A549 (cell line): ENCODE measurements around the gene YTHDC2. TPM values are rescaled to one million over a fixed set of nuclear protein-coding genes. Genes with fewer than 3 reads are reported as not detected.

Experiments used
- ATAC-seq, 2 experiments: fragments of 200-7000 bp in 1 of 2; fragments of >200 bp in 1 of 2; cut with Nextera tagmentation in 1 of 2; cut with Tn5 transposase in 1 of 2; 3 replicates each; pipeline versions ENCODE4 v1.8.0 to v1.9.1; 2018 to 2020; ENCODE audit warnings: mild to moderate bottlenecking in 1 of 2, moderate library complexity in 1 of 2
- CTCF ChIA-PET: fragments of 300-600 bp; sonication (Branson Sonifier 250); formaldehyde crosslinking; extraction: SDS; loops from one replicate; lab custom pipeline; 2021; ENCODE audit warnings: antibody characterized with exemption, inconsistent platforms; lab: Yijun Ruan, JAX
- POLR2A ChIA-PET: fragments of 350-600 bp; formaldehyde crosslinking; extraction: SDS; loops from one replicate; lab custom pipeline; 2021; ENCODE audit warnings: antibody characterized with exemption, inconsistent platforms; lab: Yijun Ruan, JAX
- DNase-seq, 2 experiments: peaks; one replicate each; pipeline versions ENCODE4 v3.0.0 to v3.0.0-alpha.2; 2011 to 2016; ENCODE audit warnings: low read depth in 1 of 2, low spot score in 1 of 2
- FAIRE-seq: peaks from 2 replicates; lab custom pipeline; 2011; peaks lifted over from hg19 to GRCh38; lab: Jason Lieb, UNC
- H3K27ac ChIP-seq, 2 experiments: fragments of >200 bp; sonication (Bioruptor Twin); formaldehyde crosslinking; 3 replicates each; pipeline ENCODE4 v1.5.1; 2016 to 2017
- H3K4me1 ChIP-seq: fragments of >200 bp; sonication (Bioruptor Twin); formaldehyde crosslinking; 3 replicates; pipeline ENCODE4 v1.6.1; 2016
- H3K4me2 ChIP-seq: fragments of >200 bp; sonication (Bioruptor Twin); formaldehyde crosslinking; 3 replicates; pipeline ENCODE4 v1.6.1; 2016
- H3K4me3 ChIP-seq: fragments of >200 bp; sonication (Bioruptor Twin); formaldehyde crosslinking; 3 replicates; pipeline ENCODE4 v1.5.1; 2016
- H3K9me3 ChIP-seq: fragments of >200 bp; sonication (Bioruptor Twin); formaldehyde crosslinking; 3 replicates; pipeline ENCODE4 v1.6.1; 2016
- CEBPB ChIP-seq, 2 experiments: fragments of >200 bp in 1 of 2; sonication (Bioruptor Twin) in 1 of 2; formaldehyde crosslinking in 1 of 2; IDR thresholded peaks; 2 replicates each; pipeline ENCODE4 v1.6.1; 2012 to 2016
- EP300 ChIP-seq, 2 experiments: fragments of >200 bp; sonication (Bioruptor Twin); formaldehyde crosslinking; IDR thresholded peaks; 2 replicates in 1 of 2; 3 replicates in 1 of 2; pipeline ENCODE4 v1.6.1; 2016 to 2017
- FOSL2 ChIP-seq, 2 experiments: fragments of 450-650 bp in 1 of 2; fragments of >200 bp in 1 of 2; sonication (Bioruptor Twin) in 1 of 2; formaldehyde crosslinking; IDR thresholded peaks; 2 replicates each; pipeline versions ENCODE4 v1.5.0 to v1.6.1; 2016 to 2020; ENCODE audit warnings: mild to moderate bottlenecking in 1 of 2, moderate library complexity in 1 of 2
- FOXS1 ChIP-seq: fragments of 250-450 bp; sonication (Bioruptor Pico); IDR thresholded peaks from 2 replicates; pipeline ENCODE4 v1.5.0; 2020; ENCODE audit warnings: mild to moderate bottlenecking, moderate library complexity
- HEYL ChIP-seq: fragments of 250-450 bp; sonication (Bioruptor Pico); IDR thresholded peaks from 2 replicates; pipeline ENCODE4 v1.8.0; 2021; ENCODE audit warnings: mild to moderate bottlenecking, moderate library complexity
- KDM1A ChIP-seq: fragments of 200-600 bp; sonication (generic); IDR thresholded peaks from 2 replicates; pipeline ENCODE4 v1.6.1; 2016; ENCODE audit warnings: low read depth, mild to moderate bottlenecking
- MAFK ChIP-seq: fragments of 450-650 bp; IDR thresholded peaks from 2 replicates; pipeline ENCODE4 v1.6.1; 2014; ENCODE audit not compliant: partially characterized antibody
- MAZ ChIP-seq: fragments of 150-350 bp; IDR thresholded peaks from 2 replicates; pipeline ENCODE4 v1.6.1; 2014; ENCODE audit warnings: antibody characterized with exemption, low read depth, low read length, borderline replicate concordance
- NPAS2 ChIP-seq: fragments of 250-450 bp; sonication (Bioruptor Pico); IDR thresholded peaks from 2 replicates; pipeline ENCODE4 v1.8.0; 2022; ENCODE audit warnings: mild to moderate bottlenecking, moderate library complexity, borderline replicate concordance
- NR3C1 ChIP-seq: fragments of >200 bp; sonication (Bioruptor Twin); formaldehyde crosslinking; IDR thresholded peaks from 3 replicates; pipeline ENCODE4 v1.6.1; 2017
- PHF8 ChIP-seq: fragments of 200-600 bp; sonication (generic); IDR thresholded peaks from 2 replicates; pipeline ENCODE4 v1.6.1; 2016; ENCODE audit warnings: low read depth, mild to moderate bottlenecking, antibody characterized with exemption, moderate library complexity, borderline replicate concordance
- SREBF2 ChIP-seq: fragments of 450-650 bp; IDR thresholded peaks from 2 replicates; pipeline ENCODE4 v1.6.1; 2014; ENCODE audit warnings: mild to moderate bottlenecking, moderate library complexity
- TP53 ChIP-seq: fragments of 250-450 bp; sonication (Bioruptor Pico); IDR thresholded peaks from 2 replicates; pipeline ENCODE4 v1.5.0; 2021; ENCODE audit warnings: mild to moderate bottlenecking, moderate library complexity
- ZC3H11A ChIP-seq: fragments of 450-650 bp; IDR thresholded peaks from 2 replicates; pipeline ENCODE4 v1.6.1; 2014; ENCODE audit warnings: antibody characterized with exemption, mild to moderate bottlenecking
- ZNF302 ChIP-seq: fragments of 250-450 bp; sonication (Bioruptor Pico); IDR thresholded peaks from 2 replicates; pipeline ENCODE4 v1.9.0; 2021; ENCODE audit warnings: inconsistent platforms, mild to moderate bottlenecking, moderate library complexity
- ZSCAN20 ChIP-seq: fragments of 250-450 bp; sonication (Bioruptor Pico); IDR thresholded peaks from 2 replicates; pipeline ENCODE4 v1.8.0; 2022; ENCODE audit warnings: mild to moderate bottlenecking, moderate library complexity
- WGBS: methylation state at CpG from one replicate; pipeline ENCODE4 v1.1.6; 2017; ENCODE audit errors: missing lambda C conversion rate; 5-methylcytosine and 5-hydroxymethylcytosine counted together
- polyA plus RNA-seq, 4 experiments: library from polyadenylated mRNA; depleted of rRNA in 3 of 4; stranded (reverse); fragments of >200 nt; fragmentation: RNase III in 1 of 4; extraction: RNeasy Plus Mini Kit Qiagen cat#74134 plus additional on column Dnase treatment in 1 of 4; gene quantifications; 2 replicates in 3 of 4; 3 replicates in 1 of 4; pipeline ENCODE4 v1.2.3, GENCODE V29; 2011 to 2017
- TF ChIP-seq, protein P1 (sequence below): fragments of >200 bp; sonication (Bioruptor Twin); formaldehyde crosslinking; IDR thresholded peaks from 3 replicates; pipeline ENCODE4 v1.6.1; 2016
- TF ChIP-seq, protein P2 (sequence below): fragments of 250-450 bp; sonication (Bioruptor Pico); IDR thresholded peaks from 2 replicates; pipeline ENCODE4 v1.5.0; 2020; ENCODE audit warnings: low read depth, mild to moderate bottlenecking, moderate library complexity
- TF ChIP-seq, protein P3 (sequence below): fragments of >200 bp; sonication (Bioruptor Twin); formaldehyde crosslinking; IDR thresholded peaks from 2 replicates; pipeline ENCODE4 v1.6.1; 2016
- TF ChIP-seq, protein P4 (sequence below): IDR thresholded peaks from 2 replicates; pipeline ENCODE4 v1.6.1; 2012; ENCODE audit warnings: low read depth, borderline replicate concordance
- TF ChIP-seq, protein P5 (sequence below): fragments of 250-450 bp; sonication (Bioruptor Pico); IDR thresholded peaks from 2 replicates; pipeline ENCODE4 v1.5.0; 2021; ENCODE audit warnings: mild to moderate bottlenecking, moderate library complexity, borderline replicate concordance
- TF ChIP-seq, protein P6 (sequence below): fragments of 150-350 bp; IDR thresholded peaks from 2 replicates; pipeline ENCODE4 v1.6.1; 2014; ENCODE audit warnings: low read depth, mild to moderate bottlenecking, low read length

YTHDC2 gene
- polyA plus RNA-seq, 2 of the 4 experiments (the other 2 are of a cell fraction): 16.4 to 19.0 TPM

DNA sequence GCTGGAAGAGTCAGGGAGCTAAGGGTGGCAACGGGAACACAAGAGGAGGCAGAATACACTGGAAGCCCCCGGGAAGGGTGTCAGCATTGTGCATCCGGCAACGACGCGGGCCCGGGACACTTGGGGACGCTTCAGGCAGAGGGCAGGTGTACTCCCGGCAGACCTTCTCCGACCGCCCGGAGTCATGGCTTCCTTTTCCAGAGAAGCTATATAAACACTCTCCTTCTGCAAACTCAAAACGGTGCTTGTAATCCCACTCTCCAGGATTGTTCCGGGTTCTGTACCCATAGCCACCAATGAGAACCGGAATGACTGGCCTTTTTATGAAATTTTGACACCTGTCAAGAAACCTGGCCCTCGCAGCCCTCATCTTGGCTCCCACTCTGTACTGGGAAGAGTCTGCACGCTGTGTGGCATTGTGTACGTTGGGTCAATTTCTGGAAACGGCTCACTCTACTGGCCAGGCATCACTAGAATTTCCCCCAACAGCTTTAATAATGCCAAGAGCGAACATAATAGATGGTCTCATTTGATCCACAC is 24.8 kb upstream of the YTHDC2 start (continued):
- TF ChIP-seq, protein P1, sequence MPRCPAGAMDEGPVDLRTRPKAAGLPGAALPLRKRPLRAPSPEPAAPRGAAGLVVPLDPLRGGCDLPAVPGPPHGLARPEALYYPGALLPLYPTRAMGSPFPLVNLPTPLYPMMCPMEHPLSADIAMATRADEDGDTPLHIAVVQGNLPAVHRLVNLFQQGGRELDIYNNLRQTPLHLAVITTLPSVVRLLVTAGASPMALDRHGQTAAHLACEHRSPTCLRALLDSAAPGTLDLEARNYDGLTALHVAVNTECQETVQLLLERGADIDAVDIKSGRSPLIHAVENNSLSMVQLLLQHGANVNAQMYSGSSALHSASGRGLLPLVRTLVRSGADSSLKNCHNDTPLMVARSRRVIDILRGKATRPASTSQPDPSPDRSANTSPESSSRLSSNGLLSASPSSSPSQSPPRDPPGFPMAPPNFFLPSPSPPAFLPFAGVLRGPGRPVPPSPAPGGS: no peak
- TF ChIP-seq PHF8: no peak
- no peak for TF ChIP-seq HEYL
- TF ChIP-seq TP53 (CRISPR knock-in tag): no peak
- no peak for TF ChIP-seq EP300 (IDR thresholded peaks at IDR 0.05)
- TF ChIP-seq, protein P2, sequence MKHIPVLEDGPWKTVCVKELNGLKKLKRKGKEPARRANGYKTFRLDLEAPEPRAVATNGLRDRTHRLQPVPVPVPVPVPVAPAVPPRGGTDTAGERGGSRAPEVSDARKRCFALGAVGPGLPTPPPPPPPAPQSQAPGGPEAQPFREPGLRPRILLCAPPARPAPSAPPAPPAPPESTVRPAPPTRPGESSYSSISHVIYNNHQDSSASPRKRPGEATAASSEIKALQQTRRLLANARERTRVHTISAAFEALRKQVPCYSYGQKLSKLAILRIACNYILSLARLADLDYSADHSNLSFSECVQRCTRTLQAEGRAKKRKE (CRISPR knock-in tag): no peak
- TF ChIP-seq, protein P3, sequence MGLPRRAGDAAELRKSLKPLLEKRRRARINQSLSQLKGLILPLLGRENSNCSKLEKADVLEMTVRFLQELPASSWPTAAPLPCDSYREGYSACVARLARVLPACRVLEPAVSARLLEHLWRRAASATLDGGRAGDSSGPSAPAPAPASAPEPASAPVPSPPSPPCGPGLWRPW: no peak
- no peak for TF ChIP-seq NPAS2 (CRISPR knock-in tag)
- no peak for TF ChIP-seq MAFK
- TF ChIP-seq, all 56 proteins: peak for 0

DNA sequence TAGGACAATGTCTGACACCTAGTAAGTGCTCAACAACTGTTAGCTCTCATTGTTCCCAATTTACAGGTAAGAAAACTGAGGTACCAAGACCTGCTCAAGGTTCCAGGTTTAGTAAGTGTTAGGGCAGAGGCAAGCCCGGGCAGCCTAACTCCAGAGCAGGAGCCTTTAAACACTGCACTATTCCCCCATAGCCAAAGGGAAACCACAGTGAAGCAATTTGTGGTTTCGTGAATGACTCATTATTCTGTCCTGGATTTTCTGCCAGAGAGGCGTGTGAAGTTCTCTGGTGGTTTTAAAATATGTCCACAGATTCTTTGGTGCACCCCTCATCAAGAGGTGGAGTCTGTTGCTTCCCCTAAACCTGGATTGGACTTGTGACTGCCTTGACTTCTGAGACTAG is 24.2 kb upstream of the YTHDC2 start:
- POLR2A ChIA-PET: interaction anchor here (1.9 kb wide), 1 partner anchor 25 kb away, joined by 6 read pairs; the partner anchor contains the start of gene YTHDC2
- H3K4me1 ChIP-seq: peaks cover 7% of the 10 kb centered on the region; the same call in 2 of the 3 replicates
- WGBS: 12% methylated on average over 3 of the region's 3 CpGs
- H3K4me2 ChIP-seq: peak overlapping the region; percentile 73; the same call in 2 of the 3 replicates
- DNase-seq (peak; percentile 20 to 21), ATAC-seq (peak; percentile 27 to 32; a peak in 4 of 6 replicates), FAIRE-seq (no peak)
- H3K27ac ChIP-seq: no peak overlapping the region
- CTCF ChIA-PET: interaction anchor here (0.6 to 3.3 kb wide), 5 partner anchors 15 to 1069 kb away, joined by 3 to 11 read pairs (median 4); no protein-coding TSS in a partner anchor
- peaks cover 22% of the 10 kb centered on the region for H3K9me3 ChIP-seq
- TF ChIP-seq NPAS2 (CRISPR knock-in tag): no peak
- 0 out of 4 replicates have a peak, but pooled peaks of 1 of the 2 experiments have one; percentile 15 for TF ChIP-seq CEBPB (IDR thresholded peaks at IDR 0.05)
- TF ChIP-seq, protein P4, sequence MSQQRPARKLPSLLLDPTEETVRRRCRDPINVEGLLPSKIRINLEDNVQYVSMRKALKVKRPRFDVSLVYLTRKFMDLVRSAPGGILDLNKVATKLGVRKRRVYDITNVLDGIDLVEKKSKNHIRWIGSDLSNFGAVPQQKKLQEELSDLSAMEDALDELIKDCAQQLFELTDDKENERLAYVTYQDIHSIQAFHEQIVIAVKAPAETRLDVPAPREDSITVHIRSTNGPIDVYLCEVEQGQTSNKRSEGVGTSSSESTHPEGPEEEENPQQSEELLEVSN: no peak
- 0 out of 2 replicates have a peak, but pooled peaks have one; percentile 21 for TF ChIP-seq FOSL2 (IDR thresholded peaks at IDR 0.05)
- TF ChIP-seq FOSL2 (CRISPR knock-in tag; IDR thresholded peaks at IDR 0.05): no peak
- H3K4me3 ChIP-seq: no peak overlapping the region

DNA sequence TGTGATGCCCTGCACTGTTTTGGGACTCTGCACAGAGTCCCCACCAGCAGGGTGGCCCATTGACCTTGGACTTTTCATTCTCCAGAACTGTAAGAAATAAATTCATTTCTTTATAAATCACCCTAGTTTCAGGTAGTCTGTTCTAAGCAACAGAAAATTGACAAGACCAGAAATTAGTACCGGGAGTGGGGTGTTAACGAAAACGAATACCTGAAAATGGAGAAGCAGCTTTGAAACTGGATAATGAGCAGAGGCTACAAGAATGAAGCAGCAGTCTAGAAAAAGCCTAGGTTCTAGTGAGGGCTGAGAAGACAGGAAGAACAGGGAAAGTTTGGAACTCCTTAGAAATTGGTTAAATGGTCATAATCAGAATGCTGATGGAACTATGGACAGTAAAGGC is 23.2 kb upstream of the YTHDC2 start:
- ATAC-seq: no peak
- no peak for DNase-seq
- ChIA-PET CTCF (interaction anchor here (2.2 to 3.3 kb wide), 2 partner anchors 20 to 494 kb away, joined by 8 to 11 read pairs; no protein-coding TSS in a partner anchor), POLR2A (no interaction called here)
- FAIRE-seq: no peak
- Histone ChIP-seq H3K4me2 (no peak overlapping the region), H3K9me3 (peaks cover 22% of the 10 kb centered on the region), H3K4me3 (no peak overlapping the region), H3K27ac (no peak overlapping the region), H3K4me1 (peaks cover 7% of the 10 kb centered on the region; the same call in 2 of the 3 replicates)
- WGBS: 83% methylated on average over 3 of the region's 3 CpGs
- no peak for TF ChIP-seq ZNF302 (CRISPR knock-in tag)
- TF ChIP-seq, protein P5, sequence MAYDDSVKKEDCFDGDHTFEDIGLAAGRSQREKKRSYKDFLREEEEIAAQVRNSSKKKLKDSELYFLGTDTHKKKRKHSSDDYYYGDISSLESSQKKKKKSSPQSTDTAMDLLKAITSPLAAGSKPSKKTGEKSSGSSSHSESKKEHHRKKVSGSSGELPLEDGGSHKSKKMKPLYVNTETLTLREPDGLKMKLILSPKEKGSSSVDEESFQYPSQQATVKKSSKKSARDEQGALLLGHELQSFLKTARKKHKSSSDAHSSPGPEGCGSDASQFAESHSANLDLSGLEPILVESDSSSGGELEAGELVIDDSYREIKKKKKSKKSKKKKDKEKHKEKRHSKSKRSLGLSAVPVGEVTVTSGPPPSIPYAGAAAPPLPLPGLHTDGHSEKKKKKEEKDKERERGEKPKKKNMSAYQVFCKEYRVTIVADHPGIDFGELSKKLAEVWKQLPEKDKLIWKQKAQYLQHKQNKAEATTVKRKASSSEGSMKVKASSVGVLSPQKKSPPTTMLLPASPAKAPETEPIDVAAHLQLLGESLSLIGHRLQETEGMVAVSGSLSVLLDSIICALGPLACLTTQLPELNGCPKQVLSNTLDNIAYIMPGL (CRISPR knock-in tag): no peak
- TF ChIP-seq FOXS1 (CRISPR knock-in tag): no peak
- TF ChIP-seq, protein P6, sequence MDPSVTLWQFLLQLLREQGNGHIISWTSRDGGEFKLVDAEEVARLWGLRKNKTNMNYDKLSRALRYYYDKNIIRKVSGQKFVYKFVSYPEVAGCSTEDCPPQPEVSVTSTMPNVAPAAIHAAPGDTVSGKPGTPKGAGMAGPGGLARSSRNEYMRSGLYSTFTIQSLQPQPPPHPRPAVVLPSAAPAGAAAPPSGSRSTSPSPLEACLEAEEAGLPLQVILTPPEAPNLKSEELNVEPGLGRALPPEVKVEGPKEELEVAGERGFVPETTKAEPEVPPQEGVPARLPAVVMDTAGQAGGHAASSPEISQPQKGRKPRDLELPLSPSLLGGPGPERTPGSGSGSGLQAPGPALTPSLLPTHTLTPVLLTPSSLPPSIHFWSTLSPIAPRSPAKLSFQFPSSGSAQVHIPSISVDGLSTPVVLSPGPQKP: no peak
- TF ChIP-seq MAZ: no peak
- no peak for TF ChIP-seq NR3C1
- no peak for TF ChIP-seq KDM1A
- no peak for TF ChIP-seq ZC3H11A
- TF ChIP-seq ZSCAN20 (CRISPR knock-in tag): no peak
- no peak for TF ChIP-seq SREBF2
